H1 (cell line): ENCODE results near the gene SMG9. TPM values are rescaled to one million over a fixed set of nuclear protein-coding genes. Genes with fewer than 3 reads are reported as not detected.

Experiments used
- CTCF ChIA-PET: fragments of 300-600 bp; sonication (Branson Sonifier 250); formaldehyde crosslinking; loops from one replicate; lab custom pipeline; 2021; ENCODE audit not compliant: partially characterized antibody; lab: Charles Lee
- POLR2A ChIA-PET: fragments of 300-600 bp; sonication (Branson Sonifier 250); formaldehyde crosslinking; loops from one replicate; lab custom pipeline; 2021; ENCODE audit warnings: inconsistent platforms; ENCODE audit not compliant: partially characterized antibody; lab: Charles Lee
- DNase-seq, 2 experiments: peaks; one replicate each; pipeline versions ENCODE4 v3.0.0 to v3.0.0-alpha.2; 2010 to 2022; ENCODE audit warnings: low spot score in 2 of 2, low read depth in 1 of 2, mixed read lengths in 1 of 2
- FAIRE-seq: peaks from 2 replicates; lab custom pipeline; 2011; peaks lifted over from hg19 to GRCh38; lab: Jason Lieb, UNC
- H2AFZ ChIP-seq: 2 replicates; pipeline ENCODE4 v1.8.1; 2012; ENCODE audit warnings: low read length, inconsistent platforms
- H2AK5ac ChIP-seq: 2 replicates; pipeline ENCODE4 v1.6.1; 2013; ENCODE audit warnings: low read depth, low read length
- H2BK120ac ChIP-seq: replicated peaks from 2 replicates; pipeline ENCODE3; 2013; ENCODE audit warnings: low read depth, low read length, inconsistent platforms
- H2BK12ac ChIP-seq: 2 replicates; pipeline ENCODE4 v1.6.1; 2013; ENCODE audit warnings: low read depth, low read length
- H2BK15ac ChIP-seq: 2 replicates; pipeline ENCODE4 v1.6.1; 2013; ENCODE audit warnings: low read length
- H2BK20ac ChIP-seq: 2 replicates; pipeline ENCODE4 v1.6.1; 2013; ENCODE audit warnings: low read length
- H2BK5ac ChIP-seq: 2 replicates; pipeline ENCODE4 v1.6.1; 2013; ENCODE audit warnings: low read depth, low read length
- H3K14ac ChIP-seq: 2 replicates; pipeline ENCODE4 v1.6.1; 2013; ENCODE audit warnings: inconsistent platforms; ENCODE audit not compliant: insufficient read length
- H3K18ac ChIP-seq: 2 replicates; pipeline ENCODE4 v1.6.1; 2013; ENCODE audit warnings: low read length; ENCODE audit errors: extremely low read depth
- H3K23ac ChIP-seq: 2 replicates; pipeline ENCODE4 v1.6.1; 2013; ENCODE audit warnings: inconsistent platforms; ENCODE audit not compliant: insufficient read length
- H3K23me2 ChIP-seq: 2 replicates; pipeline ENCODE4 v1.6.1; 2013; ENCODE audit warnings: low read depth, low read length
- H3K27ac ChIP-seq: 2 replicates; pipeline ENCODE4 v1.6.1; 2011; ENCODE audit warnings: low read depth, low read length, inconsistent platforms
- H3K27me3 ChIP-seq, 4 experiments: replicated peaks in 1 of 4; 1 replicate in 1 of 4; 2 replicates in 3 of 4; pipeline versions ENCODE4 v1.6.1 to v1.8.1; 2011 to 2013; ENCODE audit warnings: low read length in 3 of 4, mild to moderate bottlenecking in 3 of 4, inconsistent platforms in 2 of 4, mixed read lengths in 2 of 4, moderate library complexity in 1 of 4; ENCODE audit not compliant: control insufficient read depth in 3 of 4, insufficient read depth in 3 of 4; ENCODE audit errors: extremely low read depth in 1 of 4
- H3K36me3 ChIP-seq, 4 experiments: 2 replicates each; pipeline versions ENCODE4 v1.6.1 to v1.8.1; 2011 to 2013; ENCODE audit warnings: mild to moderate bottlenecking in 4 of 4, low read length in 3 of 4, moderate library complexity in 2 of 4, control low read depth in 1 of 4, inconsistent platforms in 1 of 4; ENCODE audit not compliant: insufficient read depth in 4 of 4, control insufficient read depth in 2 of 4
- H3K4ac ChIP-seq: replicated peaks from 2 replicates; pipeline ENCODE3; 2013; ENCODE audit warnings: low read length, low read depth, mixed read lengths, inconsistent platforms; ENCODE audit not compliant: insufficient read length
- H3K4me1 ChIP-seq, 4 experiments: replicated peaks in 1 of 4; 1 replicate in 1 of 4; 2 replicates in 3 of 4; pipeline versions ENCODE4 v1.6.1 to v1.8.1; 2011 to 2013; ENCODE audit warnings: low read length in 3 of 4, inconsistent platforms in 2 of 4, mixed read lengths in 1 of 4; ENCODE audit not compliant: insufficient read depth in 4 of 4, control insufficient read depth in 3 of 4
- H3K4me2 ChIP-seq, 2 experiments: 2 replicates each; pipeline versions ENCODE4 v1.6.1 to v1.8.1; 2011 to 2013; ENCODE audit warnings: low read depth in 2 of 2, low read length in 2 of 2, control low read depth in 1 of 2, inconsistent platforms in 1 of 2, mild to moderate bottlenecking in 1 of 2; ENCODE audit not compliant: insufficient read depth in 1 of 2
- H3K4me3 ChIP-seq, 4 experiments: fragments of 200-600, 300-600 bp in 1 of 4; sonication (generic), shearing (Covaris generic), sonication (Bioruptor Twin) in 1 of 4; 2 replicates each; pipeline versions ENCODE4 v1.5.1 to v1.8.1; 2011 to 2016; ENCODE audit warnings: low read length in 4 of 4, low read depth in 3 of 4, control low read depth in 2 of 4, inconsistent platforms in 2 of 4, mild to moderate bottlenecking in 2 of 4, mixed read lengths in 1 of 4, moderate library complexity in 1 of 4; ENCODE audit not compliant: insufficient read depth in 2 of 4; ENCODE audit errors: extremely low read depth in 1 of 4
- H3K56ac ChIP-seq: replicated peaks from 2 replicates; pipeline ENCODE3; 2013; ENCODE audit warnings: low read depth, mild to moderate bottlenecking, mixed read lengths, low read length, inconsistent platforms; ENCODE audit not compliant: insufficient read length
- H3K79me1 ChIP-seq: 2 replicates; pipeline ENCODE4 v1.6.1; 2013; ENCODE audit warnings: low read depth, low read length, control low read depth
- H3K79me2 ChIP-seq, 2 experiments: 2 replicates each; pipeline versions ENCODE4 v1.6.1 to v1.8.1; 2012 to 2013; ENCODE audit warnings: low read length in 2 of 2, mild to moderate bottlenecking in 2 of 2, inconsistent platforms in 1 of 2; ENCODE audit not compliant: insufficient read depth in 2 of 2, control insufficient read depth in 1 of 2
- H3K9ac ChIP-seq, 4 experiments: replicated peaks in 1 of 4; 1 replicate in 1 of 4; 2 replicates in 3 of 4; pipeline versions ENCODE4 v1.6.1 to v1.8.1; 2011 to 2013; ENCODE audit warnings: low read depth in 3 of 4, low read length in 3 of 4, control low read depth in 2 of 4, mild to moderate bottlenecking in 2 of 4, moderate library complexity in 2 of 4, inconsistent platforms in 1 of 4; ENCODE audit errors: extremely low read depth in 1 of 4
- H3K9me3 ChIP-seq, 2 experiments: 2 replicates each; pipeline versions ENCODE4 v1.6.1 to v1.8.1; 2012 to 2013; ENCODE audit warnings: mild to moderate bottlenecking in 2 of 2, moderate library complexity in 2 of 2, control low read depth in 1 of 2, inconsistent platforms in 1 of 2, low read depth in 1 of 2, low read length in 1 of 2, mixed read lengths in 1 of 2; ENCODE audit not compliant: insufficient read depth in 2 of 2
- H4K20me1 ChIP-seq, 2 experiments: replicated peaks in 1 of 2; 2 replicates each; pipeline versions ENCODE3 to v1.8.1; 2011 to 2013; ENCODE audit warnings: inconsistent platforms in 2 of 2, low read length in 2 of 2, mild to moderate bottlenecking in 1 of 2; ENCODE audit not compliant: insufficient read depth in 2 of 2, control insufficient read depth in 1 of 2
- H4K5ac ChIP-seq: 2 replicates; pipeline ENCODE4 v1.6.1; 2013; ENCODE audit warnings: low read length, low read depth, mixed read lengths, inconsistent platforms; ENCODE audit not compliant: insufficient read length
- H4K8ac ChIP-seq: 2 replicates; pipeline ENCODE4 v1.8.0; 2013; ENCODE audit warnings: mild to moderate bottlenecking, moderate library complexity, low read length, inconsistent platforms; ENCODE audit not compliant: insufficient read depth; ENCODE audit errors: extremely low read depth
- H4K91ac ChIP-seq: replicated peaks from 2 replicates; pipeline ENCODE3; 2013; ENCODE audit warnings: low read length, mixed read lengths, inconsistent platforms; ENCODE audit not compliant: insufficient read length
- BRCA1 ChIP-seq: IDR thresholded peaks from 2 replicates; pipeline ENCODE4 v1.6.1; 2012; ENCODE audit warnings: low read depth, low read length, improper control_type of control experiment
- CBX8 ChIP-seq: fragments of 300-800, 300-1000 bp; sonication (generic); IDR thresholded peaks from 2 replicates; pipeline ENCODE4 v1.7.1; 2016; ENCODE audit warnings: low read depth, low read length, borderline replicate concordance
- CHD2 ChIP-seq: IDR thresholded peaks from 2 replicates; pipeline ENCODE4 v1.6.1; 2012; ENCODE audit warnings: low read length, improper control_type of control experiment
- EGR1 ChIP-seq: IDR thresholded peaks from 2 replicates; pipeline ENCODE4 v1.6.1; 2011; ENCODE audit warnings: low read depth, low read length, borderline replicate concordance
- EZH2 ChIP-seq: fragments of 200-600 bp; sonication (generic); IDR thresholded peaks from 2 replicates; pipeline ENCODE4 v1.7.1; 2012; ENCODE audit warnings: low read depth, mild to moderate bottlenecking, moderate library complexity, low read length, inconsistent platforms; ENCODE audit not compliant: severe bottlenecking
- KDM1A ChIP-seq: fragments of 200-600, 300-600 bp; sonication (generic); IDR thresholded peaks from 2 replicates; pipeline ENCODE4 v1.7.1; 2016; ENCODE audit warnings: mild to moderate bottlenecking, low read length, borderline replicate concordance
- RNF2 ChIP-seq: fragments of 200-900, 300-1000 bp; sonication (generic); IDR thresholded peaks from 2 replicates; pipeline ENCODE4 v1.7.1; 2016; ENCODE audit warnings: borderline replicate concordance, low read depth, mild to moderate bottlenecking, antibody characterized with exemption, low read length; ENCODE audit not compliant: poor library complexity, severe bottlenecking; ENCODE audit errors: missing control alignments
- SP2 ChIP-seq: IDR thresholded peaks from 2 replicates; pipeline ENCODE4 v1.6.1; 2012; ENCODE audit warnings: mild to moderate bottlenecking, low read length, inconsistent platforms
- WGBS, 2 experiments: shearing (Covaris generic) in 1 of 2; methylation state at CpG; one replicate each; pipeline versions ENCODE4 v1.1.6 to v1.1.7; 2013 to 2015; ENCODE audit warnings: low lambda C conversion rate in 2 of 2, mixed read lengths in 2 of 2, inconsistent platforms in 1 of 2, low coverage in 1 of 2, missing lambda C conversion rate in 1 of 2; ENCODE audit not compliant: insufficient replicate concordance in 2 of 2, insufficient coverage in 1 of 2, insufficient read length in 1 of 2; ENCODE audit errors: extremely low coverage in 1 of 2, missing lambda C conversion rate in 1 of 2; 5-methylcytosine and 5-hydroxymethylcytosine counted together
- polyA plus RNA-seq, 7 experiments: library from polyadenylated mRNA; depleted of rRNA in 3 of 7; stranded (reverse) in 5 of 7; unstranded in 2 of 7; fragments of >200 nt in 5 of 7; fragments of 200-250 nt in 2 of 7; gene quantifications; 1 replicate in 5 of 7; 2 replicates in 1 of 7; 4 replicates in 1 of 7; pipeline versions ENCODE4 v1.2.1 to v1.2.3, GENCODE V29; 2011 to 2013; ENCODE audit warnings: missing spikeins in 2 of 7, mixed read lengths in 2 of 7
- total RNA-seq: library from RNA; stranded (reverse); fragmentation: NEBNext Ultra II Directional; extraction: Animal tissue kit (Norgen Biotek cat#: 25700); gene quantifications from 2 replicates; pipeline ENCODE4 v1.2.1, GENCODE V29; 2021

The SMG9 gene
- total and polyA plus RNA-seq, 2 of the 8 experiments (the other 6 are each of a cell fraction or from before 2014, with no cell fraction given), result 20.4 to 28.7 TPM

DNA sequence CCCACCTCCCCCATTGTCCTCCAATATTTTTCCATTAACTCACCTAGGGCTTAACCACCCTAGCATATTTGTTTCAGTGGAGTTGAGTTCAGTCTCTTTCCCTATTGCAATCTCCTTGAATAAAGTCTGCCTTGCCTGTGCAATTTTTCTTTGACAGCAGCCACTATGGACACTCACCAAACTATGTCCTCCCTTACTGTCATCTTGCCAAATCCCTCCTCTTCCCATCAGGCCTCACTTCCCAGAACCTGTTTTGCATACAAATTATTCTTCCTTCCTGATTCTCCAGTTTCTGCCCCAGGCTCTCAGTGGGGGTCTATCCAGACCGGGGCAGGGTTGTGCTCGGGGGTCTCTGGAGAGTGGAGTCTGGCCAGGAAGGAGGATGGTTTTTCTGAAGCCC lies 49.7 kb upstream of the SMG9 start:
- no peak overlapping the region for H2BK15ac ChIP-seq
- H2AK5ac ChIP-seq, result no peak overlapping the region
- H3K27me3 ChIP-seq, result peaks cover 0 to 3% (median 2%) of the 10 kb centered on the region in 4 experiments; a peak in 6 of 7 replicates
- no peak overlapping the region for H3K23ac ChIP-seq
- H3K79me1 ChIP-seq, result no peaks in the 10 kb centered on the region
- no peak overlapping the region for H3K4ac ChIP-seq
- H3K36me3 ChIP-seq, result no peaks in the 10 kb centered on the region
- no peak overlapping the region for H2BK120ac ChIP-seq
- H4K5ac ChIP-seq, result no peak overlapping the region
- no peak overlapping the region for H3K56ac ChIP-seq
- no peaks in the 10 kb centered on the region for H3K79me2 ChIP-seq
- H3K4me3 ChIP-seq, result no peak overlapping the region
- H2BK12ac ChIP-seq, result no peak overlapping the region
- H2AFZ ChIP-seq, result no peak overlapping the region
- no peak overlapping the region for H3K14ac ChIP-seq
- no peak overlapping the region for H2BK5ac ChIP-seq
- no peak overlapping the region for H4K8ac ChIP-seq
- no peak overlapping the region for H2BK20ac ChIP-seq
- H4K20me1 ChIP-seq, result no peaks in the 10 kb centered on the region
- H3K27ac ChIP-seq, result no peak overlapping the region
- peaks cover 0 to 2% (median 0%) of the 10 kb centered on the region in 4 experiments; a peak in 2 of 7 replicates for H3K4me1 ChIP-seq
- no peaks in the 10 kb centered on the region for H3K9me3 ChIP-seq
- no peak for DNase-seq
- TF ChIP-seq SP2 (no peak), CHD2 (no peak), EGR1 (no peak), KDM1A (no peak), BRCA1 (no peak), EZH2 (no peak), CBX8 (no peak), RNF2 (no peak)
- H3K4me2 ChIP-seq, result no peak overlapping the region
- ChIA-PET POLR2A (no interaction called here), CTCF (no interaction called here)
- 100% methylated on average over 2 of the region's 2 CpGs; no CpG with 5 or more reads in 1 of the 2 experiments for whole genome bisulfite sequencing, 2 experiments
- H3K23me2 ChIP-seq, result no peaks in the 10 kb centered on the region
- H4K91ac ChIP-seq, result no peak overlapping the region
- H3K9ac ChIP-seq, result no peak overlapping the region
- FAIRE-seq, result no peak
- no peak overlapping the region for H3K18ac ChIP-seq
